Measurements from ENCODE around the gene RNF208.

The RNF208 gene

GRCh38 chr9:137191245-137191644 is 30.8 kb downstream of the RNF208 start (continued):
- TF ChIP-seq ZNF174 (tag by site-specific recombination; IDR thresholded peaks at IDR 0.05) (no peak), GLIS2 (tag by site-specific recombination; IDR thresholded peaks at IDR 0.05) (peak; percentile 67; the same call in 1 of the 2 replicates), PRDM10 (tag by site-specific recombination; IDR thresholded peaks at IDR 0.05) (no peak), ZNF121 (tag by site-specific recombination; IDR thresholded peaks at IDR 0.05) (no peak), SCRT1 (tag by site-specific recombination; IDR thresholded peaks at IDR 0.05; ENCODE audit: borderline replicate concordance) (peak; percentile 71; the same call in 1 of the 2 replicates), ZNF677 (tag by site-specific recombination; IDR thresholded peaks at IDR 0.05) (no peak), ZNF202 (tag by site-specific recombination; IDR thresholded peaks at IDR 0.05; ENCODE audit: borderline replicate concordance) (no peak), SCRT2 (tag by site-specific recombination; IDR thresholded peaks at IDR 0.05) (peak; percentile 90), ZNF621 (tag by site-specific recombination; IDR thresholded peaks at IDR 0.05) (no peak), ZFHX2 (tag by site-specific recombination; conservative IDR thresholded peaks at IDR 0.05) (peak; percentile 27; the same call in 1 of the 2 replicates), ZBTB49 (tag by site-specific recombination; IDR thresholded peaks at IDR 0.05; ENCODE audit: low read depth) (no peak)

GRCh38 chr9:137190315-137190856 is 31.7 kb downstream of the RNF208 start:
- Histone ChIP-seq H3K4me1 (ENCODE audit: control insufficient read depth, insufficient read depth, low read length) (peaks cover 14% of the 10 kb centered on the region), H3K9me3 (ENCODE audit: control insufficient read depth, insufficient read depth, low read depth, low read length) (no peaks in the 10 kb centered on the region), H3K36me3 (ENCODE audit: control insufficient read depth in 2 of 2, insufficient read depth in 1 of 2, low read length in 2 of 2) (peaks cover 0 to 52% of the 10 kb centered on the region in 2 experiments; a peak in 1 of 3 replicates), H3K4me3 (ENCODE audit: low read depth, low read length) (no peak overlapping the region), H3K27ac (ENCODE audit: extremely low read depth, low read depth, low read length) (no peak overlapping the region)
- ChIA-PET CTCF (interaction anchor here (1.1 to 2.9 kb wide), 7 partner anchors 8 to 72 kb away, joined by 3 to 22 read pairs (median 7); partner anchors contain the start of genes NDOR1, RNF224 and TMEM203), POLR2A (interaction anchor here (0.6 to 7.1 kb wide), 12 partner anchors 8 to 745 kb away, joined by 3 to 178 read pairs (median 24); partner anchors contain the start of genes LRRC26, NDOR1, TMEM203 and TPRN)
- TF ChIP-seq KLF1 (tag by site-specific recombination; IDR thresholded peaks at IDR 0.05) (peak; percentile 21; the same call in 1 of the 2 replicates), GLIS2 (tag by site-specific recombination; IDR thresholded peaks at IDR 0.05) (peak; percentile 48), ZIC2 (tag by site-specific recombination; IDR thresholded peaks at IDR 0.05) (peak; percentile 77), ZNF48 (tag by site-specific recombination; IDR thresholded peaks at IDR 0.05) (no peak), ZNF473 (tag by site-specific recombination; IDR thresholded peaks at IDR 0.05) (no peak), GLIS1 (tag by site-specific recombination; IDR thresholded peaks at IDR 0.05) (peak; percentile 79), ZNF202 (tag by site-specific recombination; IDR thresholded peaks at IDR 0.05; ENCODE audit: borderline replicate concordance) (no peak), HIC1 (tag by site-specific recombination; IDR thresholded peaks at IDR 0.05) (0 out of 2 replicates have a peak, but pooled peaks have one; percentile 4)
- TF ChIP-seq, protein P1, sequence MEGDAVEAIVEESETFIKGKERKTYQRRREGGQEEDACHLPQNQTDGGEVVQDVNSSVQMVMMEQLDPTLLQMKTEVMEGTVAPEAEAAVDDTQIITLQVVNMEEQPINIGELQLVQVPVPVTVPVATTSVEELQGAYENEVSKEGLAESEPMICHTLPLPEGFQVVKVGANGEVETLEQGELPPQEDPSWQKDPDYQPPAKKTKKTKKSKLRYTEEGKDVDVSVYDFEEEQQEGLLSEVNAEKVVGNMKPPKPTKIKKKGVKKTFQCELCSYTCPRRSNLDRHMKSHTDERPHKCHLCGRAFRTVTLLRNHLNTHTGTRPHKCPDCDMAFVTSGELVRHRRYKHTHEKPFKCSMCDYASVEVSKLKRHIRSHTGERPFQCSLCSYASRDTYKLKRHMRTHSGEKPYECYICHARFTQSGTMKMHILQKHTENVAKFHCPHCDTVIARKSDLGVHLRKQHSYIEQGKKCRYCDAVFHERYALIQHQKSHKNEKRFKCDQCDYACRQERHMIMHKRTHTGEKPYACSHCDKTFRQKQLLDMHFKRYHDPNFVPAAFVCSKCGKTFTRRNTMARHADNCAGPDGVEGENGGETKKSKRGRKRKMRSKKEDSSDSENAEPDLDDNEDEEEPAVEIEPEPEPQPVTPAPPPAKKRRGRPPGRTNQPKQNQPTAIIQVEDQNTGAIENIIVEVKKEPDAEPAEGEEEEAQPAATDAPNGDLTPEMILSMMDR (tag by site-specific recombination; IDR thresholded peaks at IDR 0.05): peak; percentile 46; the same call in 1 of the 2 replicates

All from HEK293 (cell line).